Measurements from ENCODE around the gene PARD3B.

The PARD3B gene

DNA sequence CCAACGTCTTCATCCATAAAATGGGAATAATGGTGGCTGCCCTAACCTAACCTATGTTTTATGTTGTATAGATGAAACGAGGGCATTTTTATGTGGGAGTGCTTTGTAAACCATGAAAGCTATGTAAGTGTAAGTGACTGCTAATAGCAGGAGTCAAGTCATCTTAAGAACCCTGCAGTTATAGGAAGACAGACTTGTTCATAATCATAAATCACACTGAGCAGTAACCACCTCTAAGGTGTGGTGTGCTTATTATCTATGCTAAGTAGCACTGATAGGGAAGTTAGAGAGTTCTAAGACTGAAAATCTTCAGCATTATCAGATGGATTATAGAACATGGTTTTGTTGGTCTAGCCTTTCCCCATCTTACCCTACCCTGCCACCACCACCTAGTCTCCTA, 1112.8 kb downstream of the PARD3B start:
- no peak for DNase-seq (ENCODE audit: low read depth)

DNA sequence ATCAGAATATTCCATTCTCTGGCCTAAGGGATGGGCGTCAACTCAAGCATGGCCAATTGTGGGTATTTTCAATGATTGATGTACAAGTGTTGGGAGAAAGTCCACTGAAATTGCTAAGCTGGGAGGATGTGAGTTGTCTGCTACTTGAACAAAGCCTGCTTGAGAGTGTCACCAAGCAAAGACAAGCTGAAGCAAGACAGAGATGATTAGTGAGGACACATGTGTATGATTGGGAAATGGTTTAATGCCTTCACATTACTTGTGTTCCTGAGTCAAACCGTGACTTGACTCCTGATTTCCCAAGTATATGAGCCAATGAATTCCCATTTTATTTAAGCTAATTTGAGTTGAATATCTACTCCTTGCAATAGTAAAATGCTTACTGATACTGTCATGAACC, 1113.3 kb downstream of the PARD3B start:
- no peak for DNase-seq (ENCODE audit: low read depth)

DNA sequence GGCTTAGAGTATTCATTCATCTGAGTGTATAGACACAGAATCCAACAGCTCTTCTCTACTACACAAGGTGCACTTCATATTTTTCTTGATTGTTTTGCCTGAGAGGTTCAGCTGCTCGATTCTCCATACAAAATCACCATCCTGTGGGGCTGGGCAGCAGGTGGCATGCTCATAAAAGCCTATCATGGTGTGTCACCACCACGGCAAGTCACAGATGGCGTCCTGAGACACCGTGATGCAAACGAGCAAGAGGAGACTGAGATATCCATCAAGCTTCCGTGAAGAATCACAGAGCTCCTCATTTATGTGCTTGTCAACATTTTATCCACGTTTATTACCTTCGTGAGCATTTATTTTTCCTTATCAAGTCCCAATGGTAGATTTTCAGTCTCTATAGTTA, 1114.6 kb downstream of the PARD3B start:
- DNase-seq (ENCODE audit: low read depth): no peak

DNA sequence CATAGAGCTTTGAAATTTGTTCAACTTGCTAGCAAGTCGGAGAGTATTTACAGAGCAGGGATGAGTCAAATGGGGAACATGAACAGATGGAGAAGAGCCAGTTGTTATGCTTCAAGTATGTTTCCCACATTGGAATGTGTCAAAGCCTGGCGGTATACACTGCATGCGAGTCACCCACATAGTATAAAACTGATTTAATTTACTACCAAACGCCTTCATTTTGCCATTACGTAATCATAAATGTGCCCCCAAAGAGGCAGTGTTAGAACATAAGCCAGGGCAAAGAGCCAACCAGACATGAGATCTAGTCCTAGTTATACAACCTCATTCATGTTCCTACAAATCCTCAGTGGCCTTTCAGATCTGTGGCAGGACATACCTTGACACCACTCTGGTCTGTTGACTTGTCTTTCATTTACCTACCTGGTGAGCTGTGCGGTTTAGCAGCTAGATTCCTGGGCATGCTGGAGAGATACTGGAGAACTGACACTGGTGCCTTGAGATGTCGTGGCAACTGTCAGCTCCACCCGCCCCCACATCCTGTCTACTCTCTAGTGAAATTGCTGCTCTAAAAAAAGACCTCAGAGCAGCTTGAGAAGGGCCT, 1115.3 kb downstream of the PARD3B start:
- DNase-seq (ENCODE audit: low read depth): no peak

DNA sequence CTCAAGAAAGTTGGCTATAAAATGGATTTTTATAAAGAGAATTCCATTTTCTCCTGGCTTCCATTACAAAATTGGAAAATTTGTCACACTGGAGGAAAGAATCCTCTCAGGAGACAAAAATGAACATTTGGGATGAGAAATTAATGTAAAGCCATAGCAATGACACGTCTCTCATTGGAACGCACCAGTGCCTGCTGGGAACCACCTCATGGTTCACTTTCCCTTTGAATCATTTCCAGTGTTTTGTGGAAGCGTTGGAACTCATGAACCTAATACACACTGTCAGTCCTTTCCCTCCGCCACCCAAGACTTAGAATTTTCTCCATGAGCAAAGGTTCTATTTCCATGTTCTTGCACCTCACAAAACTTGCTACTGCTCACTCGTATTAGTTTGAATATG, 1116.0 kb downstream of the PARD3B start:
- DNase-seq (ENCODE audit: low read depth): no peak

DNA sequence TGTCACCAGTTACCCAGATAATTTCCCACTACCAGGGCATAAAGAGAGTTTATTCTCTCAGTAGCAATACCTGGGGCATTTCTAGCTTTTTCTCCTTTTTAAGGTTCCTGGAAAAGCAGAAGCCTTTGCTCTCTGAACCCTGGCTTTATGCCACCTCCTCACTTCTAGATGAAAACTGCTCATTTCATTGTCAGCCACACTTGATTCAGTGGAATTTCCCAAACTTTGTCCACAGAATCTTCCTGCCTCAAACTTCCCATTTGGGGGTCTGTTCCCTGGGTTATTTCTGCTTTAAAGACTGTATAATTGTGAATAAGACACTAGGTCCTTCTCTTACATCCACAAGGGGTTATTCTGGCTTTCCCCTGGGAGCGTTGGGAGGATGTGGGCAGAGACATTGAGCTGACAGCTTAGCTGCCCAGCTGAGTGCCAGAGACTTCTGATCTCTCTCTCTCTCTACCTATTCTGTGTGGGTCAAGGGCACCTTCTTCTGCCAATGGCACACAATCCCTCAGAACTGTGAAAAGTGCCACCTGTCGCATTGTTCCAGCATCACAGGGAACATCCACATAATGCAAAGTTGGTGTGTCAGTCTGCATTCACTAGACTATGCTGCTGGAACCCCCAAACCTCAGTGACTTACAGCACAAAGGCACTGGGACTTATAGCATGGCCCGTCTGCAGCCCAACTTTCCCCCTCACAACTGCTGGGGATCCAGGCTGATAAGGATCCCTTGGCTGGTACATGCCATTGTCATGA, 1117.1 kb downstream of the PARD3B start:
- no peak for DNase-seq (ENCODE audit: low read depth)

DNA sequence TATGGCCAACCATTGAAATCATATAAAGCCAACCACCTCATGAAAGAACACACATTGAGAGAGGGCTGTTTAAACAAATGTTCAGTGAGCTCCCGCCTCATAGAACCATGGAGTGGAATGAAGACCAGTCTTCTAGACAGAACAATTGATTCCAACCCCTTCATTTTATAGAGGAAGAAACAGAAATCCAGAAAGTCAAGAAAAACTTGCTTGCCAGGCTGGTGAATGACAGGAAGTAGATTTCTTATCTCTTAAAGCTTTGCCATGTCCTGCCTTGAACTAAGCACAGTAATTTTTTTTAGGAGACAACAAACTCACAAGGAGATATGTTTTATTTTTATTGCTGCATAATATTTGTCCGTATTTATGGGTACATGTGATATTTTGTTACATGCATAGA, 1120.5 kb downstream of the PARD3B start:
- no peak for DNase-seq (ENCODE audit: low read depth)
